H1 (cell line): ENCODE results near the gene TOM1L2. TPM values are rescaled to one million over a fixed set of nuclear protein-coding genes. Genes with fewer than 3 reads are reported as not detected.

Source experiments
- CTCF ChIA-PET: fragments of 300-600 bp; sonication (Branson Sonifier 250); formaldehyde crosslinking; loops from one replicate; lab custom pipeline; 2021; ENCODE audit not compliant: partially characterized antibody; lab: Charles Lee
- POLR2A ChIA-PET: fragments of 300-600 bp; sonication (Branson Sonifier 250); formaldehyde crosslinking; loops from one replicate; lab custom pipeline; 2021; ENCODE audit warnings: inconsistent platforms; ENCODE audit not compliant: partially characterized antibody; lab: Charles Lee
- DNase-seq, 2 experiments: peaks; one replicate each; pipeline versions ENCODE4 v3.0.0 to v3.0.0-alpha.2; 2010 to 2022; ENCODE audit warnings: low spot score in 2 of 2, low read depth in 1 of 2, mixed read lengths in 1 of 2
- FAIRE-seq: peaks from 2 replicates; lab custom pipeline; 2011; peaks lifted over from hg19 to GRCh38; lab: Jason Lieb, UNC
- H2AFZ ChIP-seq: 2 replicates; pipeline ENCODE4 v1.8.1; 2012; ENCODE audit warnings: low read length, inconsistent platforms
- H2AK5ac ChIP-seq: 2 replicates; pipeline ENCODE4 v1.6.1; 2013; ENCODE audit warnings: low read depth, low read length
- H2BK120ac ChIP-seq: replicated peaks from 2 replicates; pipeline ENCODE3; 2013; ENCODE audit warnings: low read depth, low read length, inconsistent platforms
- H2BK12ac ChIP-seq: 2 replicates; pipeline ENCODE4 v1.6.1; 2013; ENCODE audit warnings: low read depth, low read length
- H2BK15ac ChIP-seq: 2 replicates; pipeline ENCODE4 v1.6.1; 2013; ENCODE audit warnings: low read length
- H2BK20ac ChIP-seq: 2 replicates; pipeline ENCODE4 v1.6.1; 2013; ENCODE audit warnings: low read length
- H2BK5ac ChIP-seq: 2 replicates; pipeline ENCODE4 v1.6.1; 2013; ENCODE audit warnings: low read depth, low read length
- H3K14ac ChIP-seq: 2 replicates; pipeline ENCODE4 v1.6.1; 2013; ENCODE audit warnings: inconsistent platforms; ENCODE audit not compliant: insufficient read length
- H3K18ac ChIP-seq: 2 replicates; pipeline ENCODE4 v1.6.1; 2013; ENCODE audit warnings: low read length; ENCODE audit errors: extremely low read depth
- H3K23ac ChIP-seq: 2 replicates; pipeline ENCODE4 v1.6.1; 2013; ENCODE audit warnings: inconsistent platforms; ENCODE audit not compliant: insufficient read length
- H3K23me2 ChIP-seq: 2 replicates; pipeline ENCODE4 v1.6.1; 2013; ENCODE audit warnings: low read depth, low read length
- H3K27ac ChIP-seq: 2 replicates; pipeline ENCODE4 v1.6.1; 2011; ENCODE audit warnings: low read depth, low read length, inconsistent platforms
- H3K27me3 ChIP-seq, 4 experiments: replicated peaks in 1 of 4; 1 replicate in 1 of 4; 2 replicates in 3 of 4; pipeline versions ENCODE4 v1.6.1 to v1.8.1; 2011 to 2013; ENCODE audit warnings: low read length in 3 of 4, mild to moderate bottlenecking in 3 of 4, inconsistent platforms in 2 of 4, mixed read lengths in 2 of 4, moderate library complexity in 1 of 4; ENCODE audit not compliant: control insufficient read depth in 3 of 4, insufficient read depth in 3 of 4; ENCODE audit errors: extremely low read depth in 1 of 4
- H3K36me3 ChIP-seq, 4 experiments: 2 replicates each; pipeline versions ENCODE4 v1.6.1 to v1.8.1; 2011 to 2013; ENCODE audit warnings: mild to moderate bottlenecking in 4 of 4, low read length in 3 of 4, moderate library complexity in 2 of 4, control low read depth in 1 of 4, inconsistent platforms in 1 of 4; ENCODE audit not compliant: insufficient read depth in 4 of 4, control insufficient read depth in 2 of 4
- H3K4ac ChIP-seq: replicated peaks from 2 replicates; pipeline ENCODE3; 2013; ENCODE audit warnings: low read length, low read depth, mixed read lengths, inconsistent platforms; ENCODE audit not compliant: insufficient read length
- H3K4me1 ChIP-seq, 4 experiments: replicated peaks in 1 of 4; 1 replicate in 1 of 4; 2 replicates in 3 of 4; pipeline versions ENCODE4 v1.6.1 to v1.8.1; 2011 to 2013; ENCODE audit warnings: low read length in 3 of 4, inconsistent platforms in 2 of 4, mixed read lengths in 1 of 4; ENCODE audit not compliant: insufficient read depth in 4 of 4, control insufficient read depth in 3 of 4
- H3K4me2 ChIP-seq, 2 experiments: 2 replicates each; pipeline versions ENCODE4 v1.6.1 to v1.8.1; 2011 to 2013; ENCODE audit warnings: low read depth in 2 of 2, low read length in 2 of 2, control low read depth in 1 of 2, inconsistent platforms in 1 of 2, mild to moderate bottlenecking in 1 of 2; ENCODE audit not compliant: insufficient read depth in 1 of 2
- H3K4me3 ChIP-seq, 4 experiments: fragments of 200-600, 300-600 bp in 1 of 4; sonication (generic), shearing (Covaris generic), sonication (Bioruptor Twin) in 1 of 4; 2 replicates each; pipeline versions ENCODE4 v1.5.1 to v1.8.1; 2011 to 2016; ENCODE audit warnings: low read length in 4 of 4, low read depth in 3 of 4, control low read depth in 2 of 4, inconsistent platforms in 2 of 4, mild to moderate bottlenecking in 2 of 4, mixed read lengths in 1 of 4, moderate library complexity in 1 of 4; ENCODE audit not compliant: insufficient read depth in 2 of 4; ENCODE audit errors: extremely low read depth in 1 of 4
- H3K56ac ChIP-seq: replicated peaks from 2 replicates; pipeline ENCODE3; 2013; ENCODE audit warnings: low read depth, mild to moderate bottlenecking, mixed read lengths, low read length, inconsistent platforms; ENCODE audit not compliant: insufficient read length
- H3K79me1 ChIP-seq: 2 replicates; pipeline ENCODE4 v1.6.1; 2013; ENCODE audit warnings: low read depth, low read length, control low read depth
- H3K79me2 ChIP-seq, 2 experiments: 2 replicates each; pipeline versions ENCODE4 v1.6.1 to v1.8.1; 2012 to 2013; ENCODE audit warnings: low read length in 2 of 2, mild to moderate bottlenecking in 2 of 2, inconsistent platforms in 1 of 2; ENCODE audit not compliant: insufficient read depth in 2 of 2, control insufficient read depth in 1 of 2
- H3K9ac ChIP-seq, 4 experiments: replicated peaks in 1 of 4; 1 replicate in 1 of 4; 2 replicates in 3 of 4; pipeline versions ENCODE4 v1.6.1 to v1.8.1; 2011 to 2013; ENCODE audit warnings: low read depth in 3 of 4, low read length in 3 of 4, control low read depth in 2 of 4, mild to moderate bottlenecking in 2 of 4, moderate library complexity in 2 of 4, inconsistent platforms in 1 of 4; ENCODE audit errors: extremely low read depth in 1 of 4
- H3K9me3 ChIP-seq, 2 experiments: 2 replicates each; pipeline versions ENCODE4 v1.6.1 to v1.8.1; 2012 to 2013; ENCODE audit warnings: mild to moderate bottlenecking in 2 of 2, moderate library complexity in 2 of 2, control low read depth in 1 of 2, inconsistent platforms in 1 of 2, low read depth in 1 of 2, low read length in 1 of 2, mixed read lengths in 1 of 2; ENCODE audit not compliant: insufficient read depth in 2 of 2
- H4K20me1 ChIP-seq, 2 experiments: replicated peaks in 1 of 2; 2 replicates each; pipeline versions ENCODE3 to v1.8.1; 2011 to 2013; ENCODE audit warnings: inconsistent platforms in 2 of 2, low read length in 2 of 2, mild to moderate bottlenecking in 1 of 2; ENCODE audit not compliant: insufficient read depth in 2 of 2, control insufficient read depth in 1 of 2
- H4K5ac ChIP-seq: 2 replicates; pipeline ENCODE4 v1.6.1; 2013; ENCODE audit warnings: low read length, low read depth, mixed read lengths, inconsistent platforms; ENCODE audit not compliant: insufficient read length
- H4K8ac ChIP-seq: 2 replicates; pipeline ENCODE4 v1.8.0; 2013; ENCODE audit warnings: mild to moderate bottlenecking, moderate library complexity, low read length, inconsistent platforms; ENCODE audit not compliant: insufficient read depth; ENCODE audit errors: extremely low read depth
- H4K91ac ChIP-seq: replicated peaks from 2 replicates; pipeline ENCODE3; 2013; ENCODE audit warnings: low read length, mixed read lengths, inconsistent platforms; ENCODE audit not compliant: insufficient read length
- ATF2 ChIP-seq: IDR thresholded peaks from 2 replicates; pipeline ENCODE4 v1.6.1; 2012; ENCODE audit warnings: low read length, inconsistent platforms
- CHD1 ChIP-seq: IDR thresholded peaks from 2 replicates; pipeline ENCODE4 v1.6.1; 2012; ENCODE audit warnings: low read depth, low read length, improper control_type of control experiment
- GTF2F1 ChIP-seq: IDR thresholded peaks from 2 replicates; pipeline ENCODE4 v1.6.1; 2012; ENCODE audit warnings: low read depth, low read length, improper control_type of control experiment, borderline replicate concordance
- HDAC2 ChIP-seq, 2 experiments: fragments of 300-600 bp in 1 of 2; sonication (generic) in 1 of 2; IDR thresholded peaks; 2 replicates each; pipeline ENCODE4 v1.6.1; 2011 to 2012; ENCODE audit warnings: low read depth in 2 of 2, low read length in 2 of 2, mild to moderate bottlenecking in 2 of 2, moderate library complexity in 2 of 2, borderline replicate concordance in 1 of 2, inconsistent platforms in 1 of 2
- JUND ChIP-seq: IDR thresholded peaks from 2 replicates; pipeline ENCODE4 v1.6.1; 2011; ENCODE audit warnings: mild to moderate bottlenecking, improper control_type of control experiment, low read length
- NANOG ChIP-seq: IDR thresholded peaks from 2 replicates; pipeline ENCODE4 v1.6.1; 2011; ENCODE audit warnings: low read length, low read depth, mild to moderate bottlenecking, inconsistent platforms; ENCODE audit not compliant: insufficient read depth, poor library complexity, severe bottlenecking
- RBBP5 ChIP-seq: IDR thresholded peaks from 2 replicates; pipeline ENCODE4 v1.7.1; 2012; ENCODE audit warnings: low read depth, mild to moderate bottlenecking, inconsistent platforms, low read length, moderate library complexity, borderline replicate concordance
- SIN3A ChIP-seq, 2 experiments: IDR thresholded peaks in 1 of 2; conservative IDR thresholded peaks in 1 of 2; 2 replicates each; pipeline ENCODE4 v1.6.1; 2011 to 2012; ENCODE audit warnings: low read length in 2 of 2, improper control_type of control experiment in 1 of 2, low read depth in 1 of 2, mild to moderate bottlenecking in 1 of 2
- SP1 ChIP-seq: IDR thresholded peaks from 2 replicates; pipeline ENCODE4 v1.6.1; 2011; ENCODE audit warnings: low read depth, low read length
- SP2 ChIP-seq: IDR thresholded peaks from 2 replicates; pipeline ENCODE4 v1.6.1; 2012; ENCODE audit warnings: mild to moderate bottlenecking, low read length, inconsistent platforms
- TAF7 ChIP-seq: optimal IDR thresholded peaks from 2 replicates; pipeline ENCODE3; 2011; ENCODE audit warnings: low read depth, mild to moderate bottlenecking, inconsistent platforms, low read length, moderate library complexity, borderline replicate concordance
- TEAD4 ChIP-seq: IDR thresholded peaks from 2 replicates; pipeline ENCODE4 v1.6.1; 2012; ENCODE audit warnings: low read depth, low read length, inconsistent platforms, mixed read lengths
- YY1 ChIP-seq: IDR thresholded peaks from 2 replicates; pipeline ENCODE4 v1.6.1; 2011; ENCODE audit warnings: low read depth, mild to moderate bottlenecking, low read length
- WGBS, 2 experiments: shearing (Covaris generic) in 1 of 2; methylation state at CpG; one replicate each; pipeline versions ENCODE4 v1.1.6 to v1.1.7; 2013 to 2015; ENCODE audit warnings: low lambda C conversion rate in 2 of 2, mixed read lengths in 2 of 2, inconsistent platforms in 1 of 2, low coverage in 1 of 2, missing lambda C conversion rate in 1 of 2; ENCODE audit not compliant: insufficient replicate concordance in 2 of 2, insufficient coverage in 1 of 2, insufficient read length in 1 of 2; ENCODE audit errors: extremely low coverage in 1 of 2, missing lambda C conversion rate in 1 of 2; 5-methylcytosine and 5-hydroxymethylcytosine counted together
- polyA plus RNA-seq, 7 experiments: library from polyadenylated mRNA; depleted of rRNA in 3 of 7; stranded (reverse) in 5 of 7; unstranded in 2 of 7; fragments of >200 nt in 5 of 7; fragments of 200-250 nt in 2 of 7; gene quantifications; 1 replicate in 5 of 7; 2 replicates in 1 of 7; 4 replicates in 1 of 7; pipeline versions ENCODE4 v1.2.1 to v1.2.3, GENCODE V29; 2011 to 2013; ENCODE audit warnings: missing spikeins in 2 of 7, mixed read lengths in 2 of 7
- total RNA-seq: library from RNA; stranded (reverse); fragmentation: NEBNext Ultra II Directional; extraction: Animal tissue kit (Norgen Biotek cat#: 25700); gene quantifications from 2 replicates; pipeline ENCODE4 v1.2.1, GENCODE V29; 2021

TOM1L2 gene
- total and polyA plus RNA-seq, 2 of the 8 experiments (the other 6 are each of a cell fraction or from before 2014, with no cell fraction given): 2.0 to 3.4 TPM

GRCh38 chr17:17964710-17965109 lies 7.5 kb downstream of the TOM1L2 start:
- Histone ChIP-seq H2BK120ac (no peak overlapping the region), H3K4me1 (no peaks in the 10 kb centered on the region), H3K36me3 (no peaks in the 10 kb centered on the region), H4K8ac (no peak overlapping the region), H3K9me3 (no peaks in the 10 kb centered on the region), H4K5ac (no peak overlapping the region), H2AK5ac (no peak overlapping the region), H3K23ac (no peak overlapping the region), H3K79me2 (no peaks in the 10 kb centered on the region), H2BK12ac (no peak overlapping the region), H3K9ac (no peak overlapping the region), H3K79me1 (no peaks in the 10 kb centered on the region; the same call in 1 of the 2 replicates), H3K4ac (no peak overlapping the region), H2AFZ (no peak overlapping the region), H3K4me2 (no peak overlapping the region), H3K27ac (no peak overlapping the region), H4K91ac (no peak overlapping the region), H2BK20ac (no peak overlapping the region), H3K23me2 (no peaks in the 10 kb centered on the region; the same call in 1 of the 2 replicates), H3K56ac (no peak overlapping the region), H3K4me3 (no peak overlapping the region), H3K14ac (no peak overlapping the region), H3K27me3 (no peaks in the 10 kb centered on the region), H4K20me1 (no peaks in the 10 kb centered on the region), H2BK15ac (no peak overlapping the region), H2BK5ac (no peak overlapping the region), H3K18ac (no peak overlapping the region)
- FAIRE-seq: no peak
- CTCF ChIA-PET: no interaction called here
- WGBS, 2 experiments: 87% methylated on average over 4 of the region's 4 CpGs; no CpG with 5 or more reads in 1 of the 2 experiments
- POLR2A ChIA-PET: no interaction called here
- no peak for DNase-seq
- TF ChIP-seq TEAD4 (no peak), SP2 (no peak), SIN3A (conservative IDR thresholded peaks at IDR 0.05 in 1 of 2, IDR thresholded peaks at IDR 0.05 in 1 of 2; ENCODE audit: low read depth in 1 of 2, low read length in 2 of 2) (no peak), ATF2 (no peak), SP1 (no peak), CHD1 (no peak), GTF2F1 (no peak), JUND (no peak), RBBP5 (no peak), HDAC2 (IDR thresholded peaks at IDR 0.05; ENCODE audit: borderline replicate concordance in 1 of 2, low read depth in 2 of 2, low read length in 2 of 2) (no peak), YY1 (no peak), TAF7 (no peak), NANOG (no peak)
